Activated naive CD4-positive, alpha-beta T cell treated with anti-CD3 and anti-CD28 coated beads, Interleukin-2, amount 10 ng/mL, durations not matched to agents 7 days and 5 days (primary cell): ENCODE data around the gene PSMD13.
"Not testable (repeated sequence)": the region's sequence is repeated elsewhere in the genome, so short reads cannot be mapped to it uniquely, and the experiment has no call there.

ENCODE experiments used
- CTCF ChIA-PET: fragments of 350-600 bp; sonication (Branson Sonifier 250); formaldehyde crosslinking; loops from one replicate; lab custom pipeline; 2021; ENCODE audit warnings: antibody characterized with exemption; lab: Charles Lee
- DNase-seq: peaks from one replicate; pipeline ENCODE4 v3.0.0-alpha.2; 2020
- H3K27ac Mint-ChIP-seq: one replicate; pipeline ENCODE4 v1.8.0; 2021; ENCODE audit warnings: mild to moderate bottlenecking, moderate library complexity, mixed read lengths
- H3K27me3 Mint-ChIP-seq: one replicate; pipeline ENCODE4 v1.8.0; 2021; ENCODE audit warnings: mild to moderate bottlenecking, mixed read lengths
- H3K36me3 Mint-ChIP-seq: one replicate; pipeline ENCODE4 v1.8.0; 2021; ENCODE audit warnings: mixed read lengths
- H3K4me1 Mint-ChIP-seq: one replicate; pipeline ENCODE4 v1.8.0; 2021; ENCODE audit warnings: mixed read lengths
- H3K4me3 Mint-ChIP-seq: one replicate; pipeline ENCODE4 v1.8.0; 2021; ENCODE audit warnings: mild to moderate bottlenecking, moderate library complexity, mixed read lengths
- H3K9me3 Mint-ChIP-seq: one replicate; pipeline ENCODE4 v1.8.0; 2021; ENCODE audit warnings: mixed read lengths

PSMD13 gene

GRCh38 chr11:236774-237767, at the start of gene PSMD13:
Gene PSMD13, plus strand, starts transcription at chr11:236976. Its CDS starts 74 bp downstream, at chr11:237050.
- peak within 1 kb of the TSS; percentile 94 for H3K4me3 Mint-ChIP-seq
- CTCF ChIA-PET = interaction anchor here (0.6 to 2.0 kb wide), 5 partner anchors 13 to 363 kb away, joined by 3 to 24 read pairs (median 3); partner anchors contain the start of genes BET1L and RIC8A
- H3K4me1 Mint-ChIP-seq = peaks cover 44% of the 10 kb centered on the region
- H3K9me3 Mint-ChIP-seq = no peaks in the 10 kb centered on the region
- H3K27ac Mint-ChIP-seq = peak within 1 kb of the TSS; percentile 98
- H3K27me3 Mint-ChIP-seq = no peaks in the 10 kb centered on the region
- H3K36me3 Mint-ChIP-seq = peaks cover 21% of the 10 kb centered on the region
- DNase-seq = peak; percentile 92

DNA sequence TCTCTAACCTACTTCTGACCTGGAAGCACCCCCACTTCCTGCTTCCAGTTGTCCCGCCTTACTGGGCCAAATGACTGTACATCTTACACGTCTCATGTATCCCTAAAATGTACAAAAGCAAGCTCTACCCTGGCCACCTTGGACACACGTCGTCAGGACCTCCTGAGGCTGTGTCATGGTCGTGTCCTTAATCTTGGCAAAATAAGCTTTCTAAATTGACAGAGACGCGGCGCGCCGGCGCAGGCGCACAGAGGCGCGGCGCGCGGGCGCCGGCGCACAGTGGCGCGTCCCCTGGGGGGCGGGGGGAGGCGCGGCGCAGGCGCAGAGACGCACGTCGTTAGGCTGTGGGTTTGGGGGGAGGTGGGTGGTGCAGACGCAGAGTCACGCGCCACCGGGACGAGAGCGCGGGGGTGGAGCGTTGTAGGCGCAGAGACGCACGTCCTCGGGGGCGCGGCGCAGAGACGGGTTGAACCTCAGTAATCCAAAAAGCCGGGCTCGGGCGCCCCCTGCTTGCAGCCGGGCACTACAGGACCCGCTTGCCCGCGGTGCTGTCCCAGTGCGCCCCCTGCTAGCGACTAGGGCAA, 47.5 kb upstream of the PSMD13 start:
- H3K27ac Mint-ChIP-seq, CTCF ChIA-PET, H3K36me3 Mint-ChIP-seq, H3K4me3 Mint-ChIP-seq, H3K9me3 Mint-ChIP-seq, H3K27me3 Mint-ChIP-seq: not testable (repeated sequence)
- peaks cover 13% of the 10 kb centered on the region for H3K4me1 Mint-ChIP-seq
- DNase-seq = peak; percentile 22

DNA sequence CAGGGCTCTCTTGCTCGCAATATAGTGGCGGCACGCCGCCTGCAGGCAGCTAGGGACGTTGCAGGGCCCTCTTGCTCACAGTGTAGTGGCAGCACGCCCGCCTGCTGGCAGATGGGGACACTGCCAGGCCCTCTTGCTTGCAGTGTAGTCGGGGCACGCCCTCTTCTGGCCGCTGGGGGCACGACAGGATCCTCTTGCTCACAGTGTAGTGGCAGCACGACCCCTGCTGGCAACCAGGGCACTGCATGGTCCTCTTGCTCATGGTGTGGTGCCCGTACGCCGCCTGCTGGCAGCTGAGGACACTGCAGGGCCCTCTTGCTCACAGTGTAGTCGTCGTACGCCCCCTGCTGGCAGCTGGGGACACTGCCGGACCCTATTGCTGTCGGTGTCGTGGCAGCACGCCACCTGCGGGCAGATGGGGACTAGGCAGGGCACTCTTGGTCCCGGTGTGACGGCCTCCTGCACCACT, 46.9 kb upstream of the PSMD13 start:
- peak; percentile 73 for DNase-seq
- H3K36me3 Mint-ChIP-seq, CTCF ChIA-PET: not testable (repeated sequence)

DNA sequence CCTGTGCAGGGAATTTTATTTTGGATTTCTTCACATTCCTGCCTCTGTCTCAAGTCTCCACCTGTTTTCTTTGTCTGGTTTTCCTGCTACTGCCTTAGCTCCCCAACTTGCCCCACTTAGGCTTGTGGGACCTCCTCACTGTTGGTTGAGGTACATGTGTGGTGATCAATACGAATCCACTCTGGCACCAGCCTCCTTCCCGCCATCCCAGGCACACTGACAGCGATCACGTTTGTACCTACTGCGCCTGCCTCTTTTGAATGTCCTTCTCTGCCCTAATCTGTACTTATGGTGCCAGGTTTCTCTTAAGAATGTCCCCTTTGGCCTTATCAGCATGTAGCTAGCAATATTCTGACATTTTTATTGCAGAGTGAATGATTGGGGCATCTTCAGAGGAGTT, 46.2 kb upstream of the PSMD13 start:
- DNase-seq, H3K36me3 Mint-ChIP-seq, H3K27me3 Mint-ChIP-seq, H3K4me3 Mint-ChIP-seq, H3K27ac Mint-ChIP-seq, H3K9me3 Mint-ChIP-seq, CTCF ChIA-PET: not testable (repeated sequence)
- H3K4me1 Mint-ChIP-seq = peaks cover 13% of the 10 kb centered on the region

More for the DNA sequence above, 46.9 kb upstream of the PSMD13 start:
- H3K27ac Mint-ChIP-seq, H3K27me3 Mint-ChIP-seq, H3K9me3 Mint-ChIP-seq, H3K4me3 Mint-ChIP-seq: not testable (repeated sequence)
- peaks cover 13% of the 10 kb centered on the region for H3K4me1 Mint-ChIP-seq

DNA sequence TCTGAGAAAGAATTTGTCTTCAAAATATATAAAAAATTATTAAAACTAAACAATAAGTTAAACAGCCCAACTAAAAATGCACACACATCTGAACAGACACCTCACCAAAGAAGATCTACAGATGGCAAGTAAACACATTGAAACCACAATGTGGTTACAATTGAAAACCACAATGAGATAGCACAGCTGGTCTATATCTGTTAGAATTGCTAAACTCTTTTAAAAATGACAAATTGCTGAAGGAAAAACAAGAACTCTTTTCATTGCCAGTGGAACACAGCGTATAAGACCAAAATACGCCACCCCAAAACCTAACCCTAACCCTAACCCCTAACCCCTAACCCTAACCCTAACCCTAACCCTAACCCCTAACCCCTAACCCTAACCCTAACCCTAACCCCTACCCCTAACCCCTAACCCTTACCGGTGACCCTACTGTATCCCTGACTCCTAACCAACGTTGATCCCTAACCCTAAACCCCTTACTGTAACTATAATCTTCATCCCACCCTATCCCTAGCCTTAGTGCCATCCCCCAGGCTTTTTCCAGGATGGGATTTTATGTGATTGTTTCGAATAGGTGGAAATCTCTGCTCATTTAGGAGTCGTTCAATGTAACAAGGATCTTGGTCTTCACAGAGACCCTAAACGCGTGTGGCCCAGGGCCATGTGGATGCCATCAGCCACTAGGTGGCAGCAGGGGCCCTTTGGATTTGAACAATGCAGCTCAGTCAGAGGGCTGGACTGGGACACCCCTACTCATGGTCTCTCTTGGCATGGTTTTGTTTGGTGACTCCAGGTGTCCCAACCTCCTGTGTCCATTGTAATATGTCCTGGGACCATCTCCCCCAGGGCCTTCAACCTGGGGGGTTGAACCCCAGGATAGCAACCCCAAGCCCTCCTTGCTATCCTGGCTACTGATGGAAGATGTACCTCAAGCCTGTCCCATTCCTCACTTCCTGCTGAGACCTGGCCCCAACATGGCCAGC, 45.0 kb upstream of the PSMD13 start:
- H3K27me3 Mint-ChIP-seq, CTCF ChIA-PET, H3K4me3 Mint-ChIP-seq, H3K36me3 Mint-ChIP-seq, H3K9me3 Mint-ChIP-seq: not testable (repeated sequence)
- Mint-ChIP-seq H3K27ac (peak overlapping the region; percentile 83), H3K4me1 (peaks cover 13% of the 10 kb centered on the region)
- DNase-seq = peak; percentile 52

- H3K4me3 Mint-ChIP-seq, H3K9me3 Mint-ChIP-seq, CTCF ChIA-PET, H3K27ac Mint-ChIP-seq, H3K27me3 Mint-ChIP-seq, DNase-seq, H3K36me3 Mint-ChIP-seq: not testable (repeated sequence)
- H3K4me1 Mint-ChIP-seq = peaks cover 13% of the 10 kb centered on the region
Measured at GRCh38 chr11:192674-193128, 44.1 kb upstream of the PSMD13 start, which contains the start of gene SCGB1C1. Gene SCGB1C1, plus strand, starts transcription at chr11:193078. Its CDS starts 22 bp downstream, at chr11:193100.

DNA sequence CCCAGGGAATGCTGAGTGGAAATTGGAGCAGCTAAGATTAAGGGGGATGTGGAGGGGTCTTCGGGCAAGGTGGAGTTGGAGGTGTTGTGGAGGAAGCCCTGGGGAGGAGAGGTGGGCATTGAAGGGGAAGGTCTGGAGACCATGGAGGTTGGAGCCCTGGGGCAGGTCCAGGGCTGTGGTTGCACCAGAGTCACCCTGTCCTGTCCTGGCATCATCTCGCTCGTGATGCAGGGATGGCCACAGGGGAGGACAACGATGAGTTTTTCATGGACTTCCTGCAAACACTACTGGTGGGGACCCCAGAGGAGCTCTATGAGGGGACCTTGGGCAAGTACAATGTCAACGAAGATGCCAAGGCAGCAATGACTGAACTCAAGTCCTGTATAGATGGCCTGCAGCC, 43.3 kb upstream of the PSMD13 start:
- DNase-seq, H3K4me3 Mint-ChIP-seq, H3K36me3 Mint-ChIP-seq, H3K27me3 Mint-ChIP-seq, H3K9me3 Mint-ChIP-seq, H3K27ac Mint-ChIP-seq, CTCF ChIA-PET: not testable (repeated sequence)
- peaks cover 13% of the 10 kb centered on the region for H3K4me1 Mint-ChIP-seq

GRCh38 chr11:196786-197731, 39.7 kb upstream of the PSMD13 start:
- Mint-ChIP-seq H3K4me1 (peaks cover 16% of the 10 kb centered on the region), H3K4me3 (no peak overlapping the region), H3K27me3 (peaks cover 4% of the 10 kb centered on the region), H3K9me3 (no peaks in the 10 kb centered on the region), H3K36me3 (peaks cover 3% of the 10 kb centered on the region), H3K27ac (no peak overlapping the region)
- DNase-seq = no peak
- CTCF ChIA-PET = no interaction called here

- DNase-seq = no peak
Measured at GRCh38 chr11:197741-198235, 39.0 kb upstream of the PSMD13 start.

GRCh38 chr11:198236-198806, 38.5 kb upstream of the PSMD13 start:
- Mint-ChIP-seq H3K27ac (no peak overlapping the region), H3K27me3 (peaks cover 4% of the 10 kb centered on the region), H3K36me3 (peaks cover 10% of the 10 kb centered on the region), H3K4me1 (peaks cover 26% of the 10 kb centered on the region), H3K4me3 (no peak overlapping the region), H3K9me3 (no peaks in the 10 kb centered on the region)
- CTCF ChIA-PET = no interaction called here
- DNase-seq = peak; percentile 18

More at GRCh38 chr11:197741-198235, 39.0 kb upstream of the PSMD13 start:
- H3K36me3 Mint-ChIP-seq = peaks cover 5% of the 10 kb centered on the region
- peaks cover 4% of the 10 kb centered on the region for H3K27me3 Mint-ChIP-seq
- H3K27ac Mint-ChIP-seq = peak overlapping the region; percentile 3
- no peak overlapping the region for H3K4me3 Mint-ChIP-seq
- CTCF ChIA-PET = no interaction called here
- peaks cover 21% of the 10 kb centered on the region for H3K4me1 Mint-ChIP-seq
- H3K9me3 Mint-ChIP-seq = no peaks in the 10 kb centered on the region

GRCh38 chr11:199004-199581, 37.7 kb upstream of the PSMD13 start:
- H3K9me3 Mint-ChIP-seq = no peaks in the 10 kb centered on the region
- H3K36me3 Mint-ChIP-seq = peaks cover 17% of the 10 kb centered on the region
- H3K27me3 Mint-ChIP-seq = no peaks in the 10 kb centered on the region
- H3K4me1 Mint-ChIP-seq = peaks cover 33% of the 10 kb centered on the region
- H3K27ac Mint-ChIP-seq = no peak overlapping the region
- H3K4me3 Mint-ChIP-seq = no peak overlapping the region
- no peak for DNase-seq
- CTCF ChIA-PET = interaction anchor here (0.7 to 1.3 kb wide), 2 partner anchors 52 to 250 kb away, joined by 3 read pairs; no protein-coding TSS in a partner anchor

DNA sequence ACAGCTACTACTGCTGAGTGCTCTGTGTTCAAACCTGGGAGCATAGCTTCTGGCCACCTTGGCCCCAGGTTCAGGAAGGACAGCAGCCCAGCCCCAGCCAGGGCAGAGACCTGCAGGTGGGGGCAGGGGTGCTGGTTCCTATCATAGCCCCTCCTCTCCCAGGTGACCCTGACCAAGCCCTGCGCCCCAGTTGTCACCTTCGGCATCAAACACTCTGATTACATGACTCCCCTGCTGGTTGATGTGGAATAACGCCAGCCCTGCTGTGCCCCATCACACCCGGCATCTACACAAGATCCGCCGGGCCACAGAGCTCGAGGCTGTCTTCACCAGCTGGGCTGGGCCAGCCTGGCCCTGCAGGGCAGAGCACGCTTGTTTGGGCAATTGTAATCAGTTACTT, 37.0 kb upstream of the PSMD13 start:
- no peak overlapping the region for H3K27ac Mint-ChIP-seq
- peaks cover 39% of the 10 kb centered on the region for H3K4me1 Mint-ChIP-seq
- H3K4me3 Mint-ChIP-seq = no peak overlapping the region
- CTCF ChIA-PET = interaction anchor here (0.7 to 1.3 kb wide), 2 partner anchors 51 to 250 kb away, joined by 3 read pairs; no protein-coding TSS in a partner anchor
- DNase-seq = peak; percentile 21
- peaks cover 22% of the 10 kb centered on the region for H3K36me3 Mint-ChIP-seq
- H3K27me3 Mint-ChIP-seq = no peaks in the 10 kb centered on the region
- no peaks in the 10 kb centered on the region for H3K9me3 Mint-ChIP-seq
